ENCODE measurements around the gene ARPC2. TPM values are rescaled to one million over a fixed set of nuclear protein-coding genes. Genes with fewer than 3 reads are reported as not detected.
A peak's percentile ranks its signal among the peaks of the same experiment; 100 is the strongest.

ARPC2 gene
- total RNA-seq, 1 experiment from 2014 or later: 374 TPM

- Mint-ChIP-seq H3K9me3 (ENCODE audit: low read depth, unreplicated experiment) (no peaks in the 10 kb centered on the region), H3K4me3 (ENCODE audit: low read depth, unreplicated experiment) (no peak overlapping the region), H3K36me3 (ENCODE audit: insufficient read depth, unreplicated experiment) (no peaks in the 10 kb centered on the region), H3K27me3 (ENCODE audit: unreplicated experiment) (peaks cover 57% of the 10 kb centered on the region), H3K27ac (ENCODE audit: unreplicated experiment) (no peak overlapping the region), H3K4me1 (ENCODE audit: low read depth, unreplicated experiment) (no peaks in the 10 kb centered on the region)
- intact Hi-C loops (cut with micrococcal nuclease; ENCODE audit: unreplicated experiment): loop anchor here (10.0 kb wide), 1 partner anchor 214 kb away; the partner anchor contains the start of gene CTDSP1
- TF ChIP-seq CTCF (IDR thresholded peaks at IDR 0.05; ENCODE audit: unreplicated experiment): no peak
- CTCF ChIA-PET: interaction anchor here (1.2 kb wide), 1 partner anchor 107 kb away, joined by 3 read pairs; no protein-coding TSS in a partner anchor
- no TSS peak for BruUV-seq (replicated peaks)
- DNase-seq: no peak
These were observed 36.4 kb upstream of the ARPC2 start for GRCh38 chr2:218180467-218181114.

- intact Hi-C loops (cut with micrococcal nuclease; ENCODE audit: unreplicated experiment): loop anchor here (10.0 kb wide), 1 partner anchor 210 kb away; the partner anchor contains the start of gene CTDSP1
- no TSS peak for BruUV-seq (replicated peaks)
- CTCF ChIA-PET: no interaction called here
- H3K9me3 Mint-ChIP-seq (ENCODE audit: low read depth, unreplicated experiment): no peaks in the 10 kb centered on the region
- TF ChIP-seq CTCF (IDR thresholded peaks at IDR 0.05; ENCODE audit: unreplicated experiment): no peak
- peaks cover 16% of the 10 kb centered on the region for H3K4me1 Mint-ChIP-seq (ENCODE audit: low read depth, unreplicated experiment)
- H3K27ac Mint-ChIP-seq (ENCODE audit: unreplicated experiment): no peak overlapping the region
- peaks cover 40% of the 10 kb centered on the region for H3K27me3 Mint-ChIP-seq (ENCODE audit: unreplicated experiment)
- no peaks in the 10 kb centered on the region for H3K36me3 Mint-ChIP-seq (ENCODE audit: insufficient read depth, unreplicated experiment)
- no peak for DNase-seq
- no peak overlapping the region for H3K4me3 Mint-ChIP-seq (ENCODE audit: low read depth, unreplicated experiment)
These were observed 32.7 kb upstream of the ARPC2 start for GRCh38 chr2:218184331-218184730.

- intact Hi-C loops (cut with micrococcal nuclease; ENCODE audit: unreplicated experiment): loop anchor here (1.0 to 10.0 kb wide), 4 partner anchors 45 to 208 kb away; partner anchors contain the start of genes CTDSP1 and GPBAR1
- peak; percentile 85 for TF ChIP-seq CTCF (IDR thresholded peaks at IDR 0.05; ENCODE audit: unreplicated experiment)
- Mint-ChIP-seq H3K4me3 (ENCODE audit: low read depth, unreplicated experiment) (no peak overlapping the region), H3K27me3 (ENCODE audit: unreplicated experiment) (peaks cover 24% of the 10 kb centered on the region), H3K27ac (ENCODE audit: unreplicated experiment) (peak overlapping the region; percentile 52), H3K4me1 (ENCODE audit: low read depth, unreplicated experiment) (peaks cover 16% of the 10 kb centered on the region), H3K36me3 (ENCODE audit: insufficient read depth, unreplicated experiment) (no peaks in the 10 kb centered on the region), H3K9me3 (ENCODE audit: low read depth, unreplicated experiment) (no peaks in the 10 kb centered on the region)
- BruUV-seq (replicated peaks): no TSS peak
- DNase-seq: peak; percentile 76
- CTCF ChIA-PET: no interaction called here
These were observed 30.6 kb upstream of the ARPC2 start for GRCh38 chr2:218186355-218186766.

GRCh38 chr2:218186876-218187275, 30.1 kb upstream of the ARPC2 start:
- Mint-ChIP-seq H3K9me3 (ENCODE audit: low read depth, unreplicated experiment) (no peaks in the 10 kb centered on the region), H3K4me1 (ENCODE audit: low read depth, unreplicated experiment) (peaks cover 16% of the 10 kb centered on the region), H3K36me3 (ENCODE audit: insufficient read depth, unreplicated experiment) (no peaks in the 10 kb centered on the region), H3K27ac (ENCODE audit: unreplicated experiment) (peak overlapping the region; percentile 52), H3K27me3 (ENCODE audit: unreplicated experiment) (peaks cover 19% of the 10 kb centered on the region), H3K4me3 (ENCODE audit: low read depth, unreplicated experiment) (no peak overlapping the region)
- no peak for DNase-seq
- intact Hi-C loops (cut with micrococcal nuclease; ENCODE audit: unreplicated experiment): loop anchor here (1.0 to 10.0 kb wide), 4 partner anchors 44 to 208 kb away; partner anchors contain the start of genes CTDSP1 and GPBAR1
- CTCF ChIA-PET: no interaction called here
- TF ChIP-seq CTCF (IDR thresholded peaks at IDR 0.05; ENCODE audit: unreplicated experiment): no peak
- no TSS peak for BruUV-seq (replicated peaks)

Data from Calu3 (cell line).